ENCODE data around the gene HSP90AA1.
A peak's percentile ranks its signal among the peaks of the same experiment; 100 is the strongest.

Gene HSP90AA1

GRCh38 chr14:102063808-102064429, 22.9 kb downstream of the HSP90AA1 start:
- FAIRE-seq = no peak

GRCh38 chr14:102063109-102063807, 23.6 kb downstream of the HSP90AA1 start:
- peak; percentile 49 for FAIRE-seq

GRCh38 chr14:102058961-102059360, 27.9 kb downstream of the HSP90AA1 start:
- FAIRE-seq = no peak

GRCh38 chr14:102058146-102058545, 28.7 kb downstream of the HSP90AA1 start:
- FAIRE-seq = no peak

- no peak for FAIRE-seq
Observed at GRCh38 chr14:102057480-102058114, 29.2 kb downstream of the HSP90AA1 start.

- no peak for FAIRE-seq
Observed at GRCh38 chr14:102056694-102057442, 30.0 kb downstream of the HSP90AA1 start.

GRCh38 chr14:102055181-102055901, 31.5 kb downstream of the HSP90AA1 start:
- FAIRE-seq = no peak

- no peak for FAIRE-seq
Observed at GRCh38 chr14:102052522-102052921, 34.3 kb downstream of the HSP90AA1 start.

GRCh38 chr14:102050625-102051024, 36.2 kb downstream of the HSP90AA1 start:
- no peak for FAIRE-seq

- no peak for FAIRE-seq
Observed at GRCh38 chr14:102050026-102050405, 36.8 kb downstream of the HSP90AA1 start.

- no peak for FAIRE-seq
Observed at GRCh38 chr14:102049258-102050025, 37.4 kb downstream of the HSP90AA1 start.

GRCh38 chr14:102047808-102048540, 38.9 kb downstream of the HSP90AA1 start:
- no peak for FAIRE-seq

GRCh38 chr14:102046337-102047278, 40.2 kb downstream of the HSP90AA1 start:
- FAIRE-seq = no peak

- no peak for FAIRE-seq
Observed at GRCh38 chr14:102044566-102044965, 42.3 kb downstream of the HSP90AA1 start.

GRCh38 chr14:102043251-102044025, 43.4 kb downstream of the HSP90AA1 start:
- no peak for FAIRE-seq

- no peak for FAIRE-seq
Observed at GRCh38 chr14:102042699-102043098, 44.1 kb downstream of the HSP90AA1 start.

- FAIRE-seq = no peak
Observed at GRCh38 chr14:102040153-102040552, 46.7 kb downstream of the HSP90AA1 start.

- FAIRE-seq = no peak
Observed at GRCh38 chr14:102039157-102039556, 47.7 kb downstream of the HSP90AA1 start.

- FAIRE-seq = no peak
Observed at GRCh38 chr14:102037686-102038085, 49.2 kb downstream of the HSP90AA1 start.

All from islet of Langerhans (tissue), 1 donor.